MM.1S (cell line): Measurements from ENCODE around the gene PRADC1.

Source experiments
- EZH2 ChIP-seq: fragments of 300-600 bp; sonication (generic); optimal IDR thresholded peaks from 2 replicates; pipeline ENCODE3; 2017; ENCODE audit warnings: low read depth, mild to moderate bottlenecking, antibody characterized with exemption, low read length, mixed read lengths
- EZH2phosphoT487 ChIP-seq: fragments of 300-600 bp; sonication (generic); IDR thresholded peaks from 2 replicates; pipeline ENCODE4 v1.6.1; 2018; ENCODE audit warnings: antibody characterized with exemption, low read length
- TF ChIP-seq, protein P1 (sequence below): fragments of 300-600 bp; sonication (generic); IDR thresholded peaks from 2 replicates; pipeline ENCODE4 v1.5.1; 2016; ENCODE audit warnings: antibody characterized with exemption, low read length, mixed read lengths

DNA sequence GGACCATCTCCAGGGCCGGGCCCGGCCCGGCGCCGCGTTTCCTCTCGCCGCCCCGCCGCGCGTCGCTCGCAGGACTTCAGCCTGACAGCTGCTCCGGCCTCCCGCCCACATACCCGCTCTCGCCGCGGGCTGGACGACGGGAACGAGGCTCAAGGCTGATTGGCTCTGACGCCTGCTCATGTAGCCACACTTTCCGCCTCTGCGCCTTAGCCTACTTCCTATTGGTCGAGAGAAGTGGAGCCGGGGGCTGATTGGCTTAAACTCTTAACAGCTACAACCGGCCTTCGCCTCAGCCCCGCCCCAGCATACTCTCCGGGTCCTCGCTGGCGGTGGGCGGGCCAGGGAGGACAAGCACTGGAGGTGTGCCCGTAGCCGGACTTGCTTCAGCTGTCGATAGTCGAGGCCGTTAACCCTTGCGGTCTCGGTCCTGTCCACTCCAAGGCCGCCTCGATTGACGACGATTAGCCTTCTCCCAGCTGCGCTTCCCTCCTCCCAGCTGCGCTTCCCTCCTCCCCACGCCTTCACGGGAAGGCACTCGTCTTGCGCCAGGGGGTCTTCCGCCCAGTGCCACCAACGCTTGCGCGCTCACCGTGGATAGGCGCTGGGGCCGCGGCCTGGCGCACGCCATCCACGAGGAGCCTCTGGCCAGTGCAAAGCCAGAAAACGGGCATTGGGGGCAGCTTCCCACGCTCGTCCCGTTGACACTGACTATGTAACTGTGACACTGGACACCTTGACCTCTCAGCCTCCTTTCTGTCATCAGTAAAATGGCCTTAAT is at the start of gene PRADC1:
- TF ChIP-seq, protein P1, sequence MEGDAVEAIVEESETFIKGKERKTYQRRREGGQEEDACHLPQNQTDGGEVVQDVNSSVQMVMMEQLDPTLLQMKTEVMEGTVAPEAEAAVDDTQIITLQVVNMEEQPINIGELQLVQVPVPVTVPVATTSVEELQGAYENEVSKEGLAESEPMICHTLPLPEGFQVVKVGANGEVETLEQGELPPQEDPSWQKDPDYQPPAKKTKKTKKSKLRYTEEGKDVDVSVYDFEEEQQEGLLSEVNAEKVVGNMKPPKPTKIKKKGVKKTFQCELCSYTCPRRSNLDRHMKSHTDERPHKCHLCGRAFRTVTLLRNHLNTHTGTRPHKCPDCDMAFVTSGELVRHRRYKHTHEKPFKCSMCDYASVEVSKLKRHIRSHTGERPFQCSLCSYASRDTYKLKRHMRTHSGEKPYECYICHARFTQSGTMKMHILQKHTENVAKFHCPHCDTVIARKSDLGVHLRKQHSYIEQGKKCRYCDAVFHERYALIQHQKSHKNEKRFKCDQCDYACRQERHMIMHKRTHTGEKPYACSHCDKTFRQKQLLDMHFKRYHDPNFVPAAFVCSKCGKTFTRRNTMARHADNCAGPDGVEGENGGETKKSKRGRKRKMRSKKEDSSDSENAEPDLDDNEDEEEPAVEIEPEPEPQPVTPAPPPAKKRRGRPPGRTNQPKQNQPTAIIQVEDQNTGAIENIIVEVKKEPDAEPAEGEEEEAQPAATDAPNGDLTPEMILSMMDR: no peak
- no peak for TF ChIP-seq EZH2
- no peak for TF ChIP-seq EZH2phosphoT487
